Fibroblast of upper back skin (primary cell): ENCODE data around the gene EGR1.

Experiments used
- DNase-seq: peaks from one replicate; pipeline ENCODE4 v3.0.0-alpha.2; 2013

Gene EGR1

DNA sequence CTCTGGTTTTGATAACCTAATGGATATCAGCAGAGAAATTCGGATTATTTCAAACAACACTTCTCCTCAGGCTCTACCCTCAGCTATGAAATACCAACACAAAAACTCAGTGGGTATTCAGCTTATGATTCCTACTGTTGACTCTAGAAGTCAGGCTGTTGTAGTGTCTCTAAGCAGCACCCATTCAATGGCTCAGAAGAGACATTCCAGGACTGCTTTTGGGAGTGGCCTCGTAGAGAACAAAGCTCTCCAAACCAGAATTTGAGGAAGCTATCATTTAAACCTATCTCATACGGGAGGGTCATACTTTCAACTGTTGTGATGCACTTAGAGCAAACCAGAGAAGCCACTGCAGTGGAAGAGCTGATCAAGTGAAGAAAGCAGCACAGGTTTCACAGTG is 43.7 kb downstream of the EGR1 start:
- DNase-seq: no peak

DNA sequence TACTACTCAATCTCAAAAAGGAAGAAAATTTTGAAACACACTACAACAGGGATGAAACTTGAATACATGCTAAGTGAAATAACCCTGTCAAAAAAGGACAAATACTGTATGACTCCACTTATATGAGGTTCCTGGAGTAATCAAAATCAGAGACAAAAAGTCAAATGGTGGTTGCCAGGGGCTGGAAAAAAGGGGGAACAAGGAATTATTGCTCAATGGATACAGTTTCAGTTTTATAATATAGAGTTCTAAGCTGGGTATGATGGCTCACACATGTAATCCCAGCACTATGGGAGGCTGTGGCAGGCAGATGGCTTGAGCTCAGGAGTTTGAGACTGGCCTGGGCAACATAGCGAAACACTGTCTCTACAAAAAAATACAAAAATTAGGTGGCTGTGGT is 48.7 kb downstream of the EGR1 start:
- DNase-seq: no peak

DNA sequence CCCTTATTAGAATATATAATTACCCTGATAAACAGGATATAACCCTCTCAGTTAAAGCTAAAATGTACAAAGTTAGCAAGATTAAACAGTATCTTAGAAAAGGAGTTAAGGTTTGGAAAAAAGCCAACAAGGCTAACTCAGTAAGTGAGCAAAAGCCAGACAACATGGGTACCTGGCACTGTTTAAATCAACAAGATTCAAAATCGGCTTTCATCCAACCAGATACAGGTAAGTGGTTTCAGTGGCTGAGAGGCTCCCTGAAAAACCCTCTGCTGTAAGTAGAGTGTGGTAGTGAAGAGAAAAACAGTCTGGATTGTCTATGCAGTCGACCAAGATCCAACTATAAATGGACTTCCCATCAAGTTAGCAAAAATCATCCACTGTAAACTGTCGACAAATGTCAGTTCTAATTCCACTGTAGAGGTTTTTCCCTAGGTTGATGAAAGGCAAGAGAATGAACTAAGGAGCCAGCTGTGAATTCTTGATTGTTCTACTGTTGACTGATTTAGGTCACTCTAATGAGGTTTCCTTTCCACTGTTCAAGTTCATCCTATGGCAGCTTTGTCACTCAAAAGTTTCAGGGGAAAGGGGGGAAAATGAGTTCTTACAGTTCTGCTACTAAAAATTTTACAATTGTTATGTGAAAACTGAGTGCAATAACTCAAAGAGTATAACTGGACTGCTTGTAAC is 50.4 kb downstream of the EGR1 start:
- no peak for DNase-seq

DNA sequence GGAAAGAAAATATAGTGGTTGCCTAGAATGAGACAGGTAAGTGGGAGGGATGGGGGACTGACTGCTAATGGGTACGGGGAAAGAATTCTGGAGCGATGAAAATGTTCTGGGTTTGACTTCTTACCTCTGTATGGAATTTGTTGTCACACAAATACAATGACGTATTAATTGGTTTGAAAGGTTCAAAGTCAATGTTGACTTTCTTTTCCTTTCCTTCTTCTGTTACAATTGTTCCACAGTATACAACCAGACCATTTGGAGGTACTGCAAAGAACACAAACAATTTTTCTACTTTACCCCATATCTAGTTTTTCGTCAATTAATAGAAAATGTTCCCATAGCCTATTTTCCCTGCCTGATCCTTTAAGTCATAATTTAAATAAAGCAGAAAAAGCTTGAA is 52.2 kb downstream of the EGR1 start:
- no peak for DNase-seq
